ENCODE measurements around the gene ANKH.
"Not testable (repeated sequence)": the region's sequence is repeated elsewhere in the genome, so short reads cannot be mapped to it uniquely, and the experiment has no call there.

ANKH gene

GRCh38 chr5:14871214-14872069 lies at the start of gene ANKH:
ANKH (minus strand) TSS chr5:14871778; CDS start chr5:14871447, 331 bp downstream.
- DNase-seq, result no peak

DNA sequence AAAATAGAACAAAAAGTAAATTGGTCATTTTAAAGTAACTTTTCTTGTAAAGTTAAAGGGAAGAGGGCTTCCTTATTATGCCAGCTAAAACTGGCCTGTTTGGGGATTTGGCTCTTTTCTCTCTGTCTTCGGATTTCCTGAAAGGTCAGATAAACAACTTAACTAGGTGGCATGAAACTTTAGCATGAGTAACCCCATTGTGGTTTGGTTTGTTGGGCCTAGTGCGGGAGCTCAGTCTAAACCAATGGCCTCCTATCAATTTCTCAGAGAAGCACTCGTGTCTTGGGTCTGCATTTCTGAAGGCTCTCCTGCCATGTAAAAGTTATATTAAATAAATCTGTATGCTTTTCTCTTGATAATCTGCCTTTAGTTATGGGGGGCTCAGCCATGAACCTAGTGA lies 48.5 kb upstream of the ANKH start:
- DNase-seq, result no peak

GRCh38 chr5:14919106-14919505 lies 47.5 kb upstream of the ANKH start:
- not testable (repeated sequence) for DNase-seq

GRCh38 chr5:14917719-14918118 lies 46.1 kb upstream of the ANKH start:
- DNase-seq, result no peak

DNA sequence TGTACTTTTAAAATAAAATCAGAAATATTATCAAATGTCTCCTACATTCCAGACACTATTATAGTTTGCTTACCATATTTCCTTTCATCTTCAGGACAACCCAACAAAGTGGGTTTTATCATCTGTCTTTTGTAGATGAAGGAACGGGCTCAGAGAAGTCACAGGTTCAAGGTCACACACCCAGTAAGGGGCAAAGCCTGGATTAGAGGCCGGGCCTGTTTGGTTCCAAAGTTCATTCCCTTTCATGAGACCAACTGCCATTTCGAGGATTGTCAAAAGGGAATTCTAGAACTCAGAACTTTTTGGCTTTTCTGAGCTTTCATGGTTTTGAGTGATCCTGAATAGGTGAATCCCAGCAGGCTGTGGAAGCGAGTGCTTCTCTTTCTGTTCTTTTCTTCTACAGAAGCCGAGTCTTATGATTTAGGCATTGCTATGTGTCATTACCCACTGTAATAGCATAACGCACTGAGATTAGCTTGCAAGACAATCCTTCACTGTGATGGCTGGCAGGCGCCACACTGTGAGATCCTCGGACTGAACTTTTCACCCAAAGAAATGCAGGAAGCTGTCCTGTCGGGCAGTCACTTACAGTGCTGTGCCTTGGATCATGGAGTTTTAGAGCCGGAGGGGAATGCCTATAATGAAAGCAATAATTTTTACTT lies 43.8 kb upstream of the ANKH start:
- DNase-seq, result no peak

DNA sequence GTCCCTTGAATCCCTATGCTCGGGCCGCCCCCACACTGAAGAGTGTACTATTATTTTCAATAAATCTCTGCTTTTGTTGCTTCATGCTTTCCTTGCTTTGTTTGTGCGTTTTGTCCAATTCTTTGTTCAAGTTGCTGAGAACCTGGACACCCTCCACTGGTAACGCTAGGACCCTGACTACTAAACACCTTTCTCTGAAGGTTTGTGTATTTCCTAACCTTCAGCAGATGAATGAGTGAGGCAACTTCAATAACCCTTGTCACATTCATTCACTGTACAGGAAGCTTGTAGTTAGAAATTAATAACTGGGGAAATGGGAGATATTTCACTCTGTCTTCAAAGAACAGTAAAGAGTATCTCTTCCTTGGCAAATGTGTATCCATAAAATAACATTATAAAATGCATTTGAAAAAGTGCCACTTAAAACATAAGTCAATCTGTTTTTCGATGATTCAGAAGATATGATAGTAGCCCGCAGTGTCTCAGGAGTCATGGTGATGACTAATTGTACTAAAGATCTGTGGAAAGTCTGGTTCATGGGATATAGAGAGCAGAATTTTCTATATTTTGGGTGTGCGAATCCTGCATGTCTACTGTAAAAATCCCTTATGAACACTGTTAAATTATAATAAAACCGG lies 43.2 kb upstream of the ANKH start:
- DNase-seq, result no peak

- DNase-seq, result no peak
Measured at GRCh38 chr5:14914193-14914592, 42.6 kb upstream of the ANKH start.

DNA sequence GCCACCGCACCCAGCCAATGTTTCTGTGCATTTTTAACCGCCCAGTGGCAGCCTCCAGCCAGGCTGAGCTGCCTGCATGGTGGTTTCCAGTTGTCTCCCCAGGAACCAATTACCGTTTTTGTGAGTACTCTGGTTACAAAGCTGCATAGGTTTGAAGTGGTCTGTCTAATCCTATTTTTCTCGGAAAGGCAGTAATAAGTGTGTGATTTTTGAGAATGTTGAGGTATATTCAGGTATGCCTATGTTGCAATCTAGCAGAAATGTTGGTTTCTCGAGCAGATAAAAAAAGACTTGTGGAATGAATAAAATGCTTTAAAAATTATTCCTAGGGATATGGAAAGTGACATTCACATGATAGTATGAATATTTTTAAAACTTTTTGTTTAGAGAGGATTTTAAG lies 41.5 kb upstream of the ANKH start:
- no peak for DNase-seq

DNA sequence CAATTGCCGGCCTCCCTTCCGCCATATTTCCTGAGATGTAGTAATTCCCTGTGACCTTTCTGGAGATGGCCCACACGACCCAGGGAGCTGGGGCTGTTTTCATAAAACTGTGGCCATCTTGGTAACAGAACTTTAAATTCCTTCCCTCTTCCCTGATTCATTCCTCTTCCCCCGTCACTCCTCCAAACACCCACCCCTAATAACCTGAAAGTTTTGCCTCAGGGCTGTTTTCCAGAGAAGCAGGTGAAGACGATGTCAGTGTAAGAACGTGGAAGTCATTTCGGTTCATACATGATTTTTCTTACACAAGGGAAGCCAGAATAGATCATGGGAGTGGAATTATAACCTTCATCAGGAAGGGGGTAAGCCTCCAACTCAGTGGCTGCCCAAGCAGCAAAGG lies 40.6 kb upstream of the ANKH start:
- no peak for DNase-seq

DNA sequence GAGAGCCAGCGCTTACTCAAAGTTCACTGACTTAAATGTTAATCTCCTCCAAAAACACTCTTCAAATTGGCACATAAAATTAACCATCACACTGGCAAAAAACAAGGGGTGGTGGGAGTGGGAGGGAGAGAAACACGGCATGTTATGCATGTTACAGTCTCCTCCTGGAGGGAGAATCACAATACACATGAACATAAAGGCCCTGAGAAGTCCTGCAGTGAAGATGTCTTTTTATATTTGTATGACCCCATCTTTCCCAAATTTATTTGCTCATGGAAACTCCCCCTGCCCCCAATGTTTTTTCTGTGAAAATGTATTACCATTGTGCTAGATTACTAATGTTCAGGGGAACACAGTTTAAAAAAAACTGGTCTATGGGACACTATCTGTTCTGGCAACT lies 37.8 kb upstream of the ANKH start:
- DNase-seq, result no peak

DNA sequence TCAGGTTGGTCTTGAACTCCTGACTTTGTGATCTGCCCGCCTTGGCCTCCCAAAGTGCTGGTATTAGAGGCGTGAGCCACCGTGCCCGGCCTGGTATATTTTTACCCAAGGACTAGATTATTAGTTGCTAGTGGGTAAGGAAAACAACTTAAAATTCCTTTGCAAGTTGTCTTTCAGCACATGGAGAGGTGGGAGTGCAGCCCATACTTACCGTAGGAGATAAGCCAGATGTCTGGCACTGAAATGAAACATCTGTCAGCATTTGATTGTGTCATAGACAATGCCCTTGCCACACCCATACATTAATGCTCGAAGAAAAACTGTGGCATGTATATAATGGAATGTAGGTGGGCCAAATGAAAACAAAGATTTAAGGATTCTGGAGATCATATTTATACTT lies 36.6 kb upstream of the ANKH start:
- DNase-seq, result no peak

DNA sequence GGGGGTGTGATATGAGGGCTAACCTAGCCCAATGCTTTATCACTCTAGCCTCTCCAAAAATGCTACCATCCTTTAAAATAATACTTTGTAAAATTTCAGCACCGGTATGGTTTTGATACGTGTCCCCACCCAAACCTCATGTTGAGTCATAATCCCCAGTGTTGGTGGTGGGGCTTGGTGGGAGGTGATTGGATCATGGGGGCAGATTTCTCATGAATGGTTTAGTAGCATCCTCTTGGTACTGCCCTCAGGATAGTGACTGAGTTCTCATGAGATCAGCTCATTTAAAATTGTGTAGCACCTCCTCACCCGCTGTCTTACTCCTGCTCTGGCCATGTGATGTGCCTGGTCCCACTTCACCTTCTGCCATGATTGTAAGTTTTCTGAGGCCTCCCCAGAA lies 35.0 kb upstream of the ANKH start:
- DNase-seq, result no peak

- no peak for DNase-seq
Measured at GRCh38 chr5:14902826-14903560, 31.4 kb upstream of the ANKH start.

DNA sequence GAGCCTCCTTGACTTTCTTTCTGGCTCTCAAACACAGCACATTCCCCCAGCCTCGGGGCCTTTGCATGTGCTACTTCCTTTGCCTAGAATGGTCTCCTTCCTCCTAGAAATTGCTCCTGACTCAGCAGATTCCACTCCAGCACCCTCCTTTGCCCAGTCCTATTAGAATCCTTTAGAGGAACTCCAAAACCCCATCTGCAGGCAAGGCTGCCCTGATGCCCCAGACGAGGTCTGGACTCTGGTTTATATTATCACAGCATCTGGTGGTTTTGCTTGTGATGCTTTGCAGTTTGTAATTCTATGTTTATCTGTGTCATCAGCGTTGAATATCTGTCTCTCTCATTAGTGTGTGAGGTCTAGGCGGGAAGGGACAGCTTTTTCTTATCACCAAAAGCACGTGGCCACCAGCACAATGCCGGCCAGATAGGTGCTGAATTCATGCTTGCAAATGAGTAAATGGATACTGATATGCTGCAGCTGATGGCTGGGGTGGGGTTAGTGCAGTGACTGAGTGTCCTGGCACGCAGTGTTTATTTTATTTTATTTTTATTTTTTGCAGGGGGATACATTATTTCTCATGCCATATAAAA lies 30.0 kb upstream of the ANKH start:
- DNase-seq, result no peak

DNA sequence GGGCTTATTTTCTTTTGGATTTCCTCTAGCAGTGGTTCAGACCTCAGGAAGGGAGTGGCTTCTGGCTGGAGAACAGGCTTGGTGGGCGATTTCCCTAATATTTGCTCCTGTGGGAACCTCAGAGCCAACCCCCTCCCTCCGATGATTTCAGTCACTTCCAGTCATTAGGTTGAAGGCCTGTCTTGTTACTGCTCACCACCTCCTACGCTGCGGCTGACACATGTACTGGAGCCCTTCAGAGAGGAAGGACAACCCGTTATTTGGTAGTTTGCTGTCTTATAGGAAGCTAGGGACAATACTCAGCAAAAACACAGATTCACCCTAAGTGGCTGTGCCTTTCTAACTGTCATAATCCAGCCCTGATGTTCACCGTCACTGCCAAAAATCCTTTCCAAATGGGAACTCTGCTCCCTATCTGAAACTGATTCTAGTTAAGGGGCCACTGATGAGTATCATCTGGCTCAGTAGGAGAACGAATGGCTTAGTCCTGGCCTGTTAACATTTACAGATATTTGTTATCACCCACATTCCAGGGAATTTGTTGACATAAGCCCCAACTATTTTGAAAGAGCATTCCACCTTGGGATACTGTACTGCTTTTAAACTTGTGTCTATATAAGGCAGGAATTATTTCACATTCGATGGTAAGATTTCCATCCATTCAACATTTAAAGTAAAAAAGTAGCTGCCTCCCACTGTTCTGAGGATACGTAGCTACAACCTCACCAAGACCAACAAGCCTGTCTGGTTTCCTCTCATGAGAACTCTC lies 29.3 kb upstream of the ANKH start:
- DNase-seq, result no peak

GRCh38 chr5:14896131-14896530 lies 24.6 kb upstream of the ANKH start:
- DNase-seq, result no peak

- DNase-seq, result no peak
Measured at GRCh38 chr5:14895301-14895700, 23.7 kb upstream of the ANKH start.

- DNase-seq, result no peak
Measured at GRCh38 chr5:14894748-14895147, 23.2 kb upstream of the ANKH start.

DNA sequence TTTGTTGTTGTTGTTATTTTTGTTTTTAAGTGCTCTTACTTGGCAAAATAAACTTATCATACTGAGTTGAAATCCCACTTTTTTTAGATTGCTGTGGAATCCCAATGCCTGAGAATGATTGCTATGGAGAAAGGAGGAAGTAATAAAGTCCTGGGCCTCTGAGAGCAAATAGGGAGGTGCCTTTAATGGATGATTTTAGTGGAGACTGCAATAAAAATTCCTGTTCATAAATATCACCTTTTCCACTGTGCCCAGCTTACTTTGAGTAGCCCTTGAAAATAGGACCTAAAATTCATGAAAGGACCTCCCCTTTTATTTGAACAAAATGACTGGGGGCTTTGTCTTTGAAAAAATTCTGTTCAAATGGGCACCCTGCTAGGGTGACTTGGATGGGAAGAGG lies 21.8 kb upstream of the ANKH start:
- no peak for DNase-seq

DNA sequence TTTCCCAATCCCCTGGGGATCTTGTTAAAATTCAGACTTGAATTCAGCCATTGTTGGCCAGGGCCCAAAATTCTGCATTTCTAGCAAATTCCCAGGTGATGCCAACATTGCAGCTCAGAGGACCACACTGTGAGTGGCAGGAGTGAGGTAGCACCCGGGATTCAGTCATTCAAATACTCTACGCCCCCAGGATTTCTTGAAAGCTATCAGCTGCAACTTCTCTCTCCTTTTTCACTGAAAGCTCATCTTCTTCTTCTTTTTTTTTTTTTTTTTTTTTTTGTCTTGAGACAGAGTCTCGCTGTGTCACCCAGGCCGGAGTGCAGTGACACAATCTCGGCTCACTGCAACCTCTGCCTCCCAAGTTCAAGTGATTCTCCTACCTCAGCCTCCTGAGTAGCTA lies 19.3 kb upstream of the ANKH start:
- DNase-seq, result no peak

- DNase-seq, result no peak
Measured at GRCh38 chr5:14884062-14884612, 12.6 kb upstream of the ANKH start.
